ENCODE data around the gene YBX1.
A peak's percentile ranks its signal among the peaks of the same experiment; 100 is the strongest.

Gene YBX1

GRCh38 chr1:42744148-42744413 lies 61.9 kb downstream of the YBX1 start:
- Histone ChIP-seq H3K36me3 (peaks cover 22% of the 10 kb centered on the region), H3K4me3 (ENCODE audit: low read depth, low read length) (no peak overlapping the region), H3K27me3 (ENCODE audit: insufficient read depth, low read depth, severe bottlenecking) (no peaks in the 10 kb centered on the region), H3K9me3 (ENCODE audit: severe bottlenecking) (no peaks in the 10 kb centered on the region), H3K27ac (no peak overlapping the region)
- no peak for DNase-seq
- TF ChIP-seq CTCF (IDR thresholded peaks at IDR 0.05; ENCODE audit: low read depth, low read length), result no peak

GRCh38 chr1:42745851-42746250 lies 63.6 kb downstream of the YBX1 start:
- H3K27ac ChIP-seq, result peak overlapping the region; percentile 26
- H3K36me3 ChIP-seq, result peaks cover 33% of the 10 kb centered on the region
- no peaks in the 10 kb centered on the region for H3K27me3 ChIP-seq (ENCODE audit: insufficient read depth, low read depth, severe bottlenecking)
- H3K9me3 ChIP-seq (ENCODE audit: severe bottlenecking), result no peaks in the 10 kb centered on the region
- no peak overlapping the region for H3K4me3 ChIP-seq (ENCODE audit: low read depth, low read length)
- TF ChIP-seq CTCF (IDR thresholded peaks at IDR 0.05; ENCODE audit: low read depth, low read length), result no peak
- DNase-seq, result peak; percentile 70

- Histone ChIP-seq H3K9me3 (ENCODE audit: severe bottlenecking) (no peaks in the 10 kb centered on the region), H3K27ac (no peak overlapping the region; the same call in 1 of the 2 replicates), H3K27me3 (ENCODE audit: insufficient read depth, low read depth, severe bottlenecking) (no peaks in the 10 kb centered on the region), H3K36me3 (peaks cover 34% of the 10 kb centered on the region), H3K4me3 (ENCODE audit: low read depth, low read length) (no peak overlapping the region)
- TF ChIP-seq CTCF (IDR thresholded peaks at IDR 0.05; ENCODE audit: low read depth, low read length), result no peak
- no peak for DNase-seq
These were observed 64.4 kb downstream of the YBX1 start for GRCh38 chr1:42746436-42747105.

GRCh38 chr1:42747125-42747524 lies 64.9 kb downstream of the YBX1 start:
- peak; percentile 85 for DNase-seq
- Histone ChIP-seq H3K27ac (0 out of 2 replicates have a peak overlapping the region, but pooled peaks have one; percentile 2), H3K4me3 (ENCODE audit: low read depth, low read length) (no peak overlapping the region), H3K27me3 (ENCODE audit: insufficient read depth, low read depth, severe bottlenecking) (no peaks in the 10 kb centered on the region), H3K9me3 (ENCODE audit: severe bottlenecking) (no peaks in the 10 kb centered on the region), H3K36me3 (peaks cover 40% of the 10 kb centered on the region)
- TF ChIP-seq CTCF (IDR thresholded peaks at IDR 0.05; ENCODE audit: low read depth, low read length), result peak; percentile 96

- H3K4me3 ChIP-seq (ENCODE audit: low read depth, low read length), result no peak overlapping the region
- no peaks in the 10 kb centered on the region for H3K27me3 ChIP-seq (ENCODE audit: insufficient read depth, low read depth, severe bottlenecking)
These were observed 65.8 kb downstream of the YBX1 start for GRCh38 chr1:42748021-42748420.

More at GRCh38 chr1:42748021-42748420, 65.8 kb downstream of the YBX1 start:
- Histone ChIP-seq H3K9me3 (ENCODE audit: severe bottlenecking) (no peaks in the 10 kb centered on the region), H3K27ac (no peak overlapping the region), H3K36me3 (peaks cover 49% of the 10 kb centered on the region)
- TF ChIP-seq CTCF (IDR thresholded peaks at IDR 0.05; ENCODE audit: low read depth, low read length), result no peak
- no peak for DNase-seq
